Tibial nerve (tissue), 4 donors: ENCODE data around the gene DUSP21. TPM values are rescaled to one million over a fixed set of nuclear protein-coding genes. Genes with fewer than 3 reads are reported as not detected.
"Not testable (repeated sequence)": the region's sequence is repeated elsewhere in the genome, so short reads cannot be mapped to it uniquely, and the experiment has no call there.

Source experiments
- DNase-seq, 2 donors: peaks; one replicate each; pipeline ENCODE4 v3.0.0-alpha.2; 2019; ENCODE audit warnings: low spot score in 2 of 2
- H3K27ac ChIP-seq, 4 donors: fragments of 200-600 bp; sonication (generic) in 3 of 4; one replicate each; pipeline ENCODE4 v1.5.1; 2017 to 2019; ENCODE audit warnings: mild to moderate bottlenecking in 1 of 4
- H3K27me3 ChIP-seq, 2 donors: fragments of 200-600 bp; sonication (generic) in 1 of 2; one replicate each; pipeline versions ENCODE4 v1.5.1 to v1.6.0; 2017 to 2019
- H3K36me3 ChIP-seq, 3 donors: fragments of 200-600 bp; sonication (generic); one replicate each; pipeline ENCODE4 v1.5.1; 2018 to 2019
- H3K4me1 ChIP-seq, 4 donors: fragments of 200-600 bp; sonication (generic) in 3 of 4; one replicate each; pipeline ENCODE4 v1.5.1; 2017 to 2019
- H3K4me3 ChIP-seq, 4 donors: fragments of 200-600 bp; sonication (generic) in 3 of 4; one replicate each; pipeline ENCODE4 v1.5.1; 2017 to 2019; ENCODE audit warnings: mild to moderate bottlenecking in 1 of 4, moderate library complexity in 1 of 4
- H3K9me3 ChIP-seq, 4 donors: fragments of 200-600 bp; sonication (generic) in 3 of 4; one replicate each; pipeline ENCODE4 v1.5.1; 2017 to 2019
- EP300 ChIP-seq, 2 donors: sonication (generic); formaldehyde crosslinking; IDR thresholded peaks; one replicate each; pipeline ENCODE4 v1.6.1; 2017; ENCODE audit warnings: antibody characterized with exemption in 2 of 2, mild to moderate bottlenecking in 1 of 2
- POLR2A ChIP-seq, 2 donors: fragments of 450-650 bp; IDR thresholded peaks; one replicate each; pipeline ENCODE4 v1.6.1; 2017; ENCODE audit warnings: antibody characterized with exemption in 2 of 2, mild to moderate bottlenecking in 2 of 2, moderate library complexity in 2 of 2
- WGBS, 2 donors: methylation state at CpG; one replicate each; pipeline ENCODE4 v1.1.5; 2018; 5-methylcytosine and 5-hydroxymethylcytosine counted together
- total RNA-seq, 4 donors: library from RNA; depleted of rRNA; stranded (reverse); fragments of >200 nt; gene quantifications; one replicate each; pipeline ENCODE4 v1.1.0, GENCODE V29; 2016
- TF ChIP-seq, protein P1 (sequence below), 5 experiments: fragments of 200-600 bp in 3 of 5; fragments of 450-650 bp in 2 of 5; sonication (generic) in 3 of 5; IDR thresholded peaks; one replicate each; pipeline ENCODE4 v1.5.1; 2016 to 2019; ENCODE audit warnings: antibody characterized with exemption in 5 of 5, mild to moderate bottlenecking in 3 of 5, moderate library complexity in 2 of 5

DUSP21 gene
- total RNA-seq, 4 donors from 2014 or later, result not detected

DNA sequence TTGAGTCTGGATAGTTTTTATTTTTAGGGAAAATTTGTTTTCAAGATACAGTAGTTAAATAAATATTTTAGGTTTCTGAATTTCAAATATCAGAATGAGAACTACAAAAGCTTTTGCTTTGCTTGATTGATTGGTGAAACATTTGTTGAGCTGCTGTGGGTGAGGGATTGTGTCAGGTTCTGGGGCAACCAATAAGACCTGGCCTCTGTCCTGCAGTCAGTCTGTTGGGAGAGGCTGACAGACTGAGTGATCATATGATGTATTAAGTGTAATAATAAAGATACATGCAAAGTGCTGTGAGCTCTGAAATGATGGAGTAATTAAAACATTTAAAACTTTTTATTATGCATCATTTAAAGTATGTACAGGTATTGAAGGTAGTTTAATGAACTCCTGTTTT, 38.8 kb downstream of the DUSP21 start:
- Histone ChIP-seq H3K36me3 (no peaks in the 10 kb centered on the region), H3K27ac (no peak overlapping the region), H3K9me3 (no peaks in the 10 kb centered on the region), H3K4me1 (peaks cover 0 to 21% (median 0%) of the 10 kb centered on the region in 4 donors), H3K4me3 (no peak overlapping the region), H3K27me3 (no peaks in the 10 kb centered on the region)
- TF ChIP-seq POLR2A (IDR thresholded peaks at IDR 0.05) (no peak), EP300 (IDR thresholded peaks at IDR 0.05) (no peak)
- TF ChIP-seq, protein P1, sequence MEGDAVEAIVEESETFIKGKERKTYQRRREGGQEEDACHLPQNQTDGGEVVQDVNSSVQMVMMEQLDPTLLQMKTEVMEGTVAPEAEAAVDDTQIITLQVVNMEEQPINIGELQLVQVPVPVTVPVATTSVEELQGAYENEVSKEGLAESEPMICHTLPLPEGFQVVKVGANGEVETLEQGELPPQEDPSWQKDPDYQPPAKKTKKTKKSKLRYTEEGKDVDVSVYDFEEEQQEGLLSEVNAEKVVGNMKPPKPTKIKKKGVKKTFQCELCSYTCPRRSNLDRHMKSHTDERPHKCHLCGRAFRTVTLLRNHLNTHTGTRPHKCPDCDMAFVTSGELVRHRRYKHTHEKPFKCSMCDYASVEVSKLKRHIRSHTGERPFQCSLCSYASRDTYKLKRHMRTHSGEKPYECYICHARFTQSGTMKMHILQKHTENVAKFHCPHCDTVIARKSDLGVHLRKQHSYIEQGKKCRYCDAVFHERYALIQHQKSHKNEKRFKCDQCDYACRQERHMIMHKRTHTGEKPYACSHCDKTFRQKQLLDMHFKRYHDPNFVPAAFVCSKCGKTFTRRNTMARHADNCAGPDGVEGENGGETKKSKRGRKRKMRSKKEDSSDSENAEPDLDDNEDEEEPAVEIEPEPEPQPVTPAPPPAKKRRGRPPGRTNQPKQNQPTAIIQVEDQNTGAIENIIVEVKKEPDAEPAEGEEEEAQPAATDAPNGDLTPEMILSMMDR (IDR thresholded peaks at IDR 0.05), result no peak
- no peak for DNase-seq

DNA sequence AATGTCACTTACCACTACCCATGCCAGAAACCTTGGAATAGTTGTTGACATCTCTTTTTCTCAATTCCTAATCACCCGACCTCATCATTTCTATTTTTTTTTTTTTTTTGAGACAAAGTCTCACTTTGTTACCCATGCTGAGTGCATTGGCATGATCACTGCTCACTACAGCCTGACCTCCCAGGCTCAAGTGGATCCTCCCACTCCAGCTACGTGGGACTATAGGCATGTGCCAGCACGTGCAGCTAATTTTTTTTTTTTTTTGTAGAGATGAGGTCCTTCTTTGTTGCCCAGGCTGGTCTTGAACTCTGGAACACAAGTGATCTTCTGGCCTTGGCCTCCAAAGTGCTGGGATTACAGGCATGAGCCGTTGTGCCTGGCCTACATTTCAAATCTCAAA, 41.1 kb downstream of the DUSP21 start:
- no peaks in the 10 kb centered on the region for H3K9me3 ChIP-seq
- H3K27ac ChIP-seq, result no peak overlapping the region
- H3K27me3 ChIP-seq, result no peaks in the 10 kb centered on the region
- no peak overlapping the region for H3K4me3 ChIP-seq
- peaks cover 0 to 9% (median 0%) of the 10 kb centered on the region in 4 donors for H3K4me1 ChIP-seq
- DNase-seq, result no peak
- WGBS, 2 donors, result 25 to 53% methylated on average over 4 of the region's 4 CpGs
- TF ChIP-seq POLR2A (IDR thresholded peaks at IDR 0.05) (no peak), EP300 (IDR thresholded peaks at IDR 0.05) (no peak)
- TF ChIP-seq, protein P1 (IDR thresholded peaks at IDR 0.05), result no peak
- no peaks in the 10 kb centered on the region for H3K36me3 ChIP-seq

DNA sequence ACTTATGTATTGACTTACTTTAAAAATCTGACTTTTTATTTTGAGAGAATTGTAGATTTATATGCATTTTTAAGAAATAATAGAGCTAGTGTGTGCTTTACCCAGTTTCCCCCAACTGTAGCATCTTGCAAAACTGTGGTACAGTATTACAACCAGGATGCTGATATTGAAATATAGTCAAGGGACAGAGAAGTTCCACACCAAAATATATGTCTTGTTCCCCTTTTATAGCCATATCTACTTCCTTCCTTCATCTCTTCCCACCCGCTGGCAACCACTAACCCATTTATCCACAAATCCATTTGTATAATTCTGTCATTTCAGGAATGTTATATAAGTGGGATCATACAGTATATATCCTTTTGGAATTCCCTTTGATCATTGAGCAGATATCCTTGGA, 46.0 kb downstream of the DUSP21 start:
- no peak for DNase-seq
- no peak overlapping the region for H3K27ac ChIP-seq
- WGBS, 2 donors, result 73 to 77% methylated on average over 1 of the region's 1 CpG
- no peaks in the 10 kb centered on the region for H3K9me3 ChIP-seq
- H3K4me3 ChIP-seq, result no peak overlapping the region
- no peaks in the 10 kb centered on the region for H3K4me1 ChIP-seq
- no peaks in the 10 kb centered on the region for H3K36me3 ChIP-seq
- H3K27me3 ChIP-seq, result no peaks in the 10 kb centered on the region
- no peak for TF ChIP-seq POLR2A (IDR thresholded peaks at IDR 0.05)
- TF ChIP-seq, protein P1 (IDR thresholded peaks at IDR 0.05), result no peak
- TF ChIP-seq EP300 (IDR thresholded peaks at IDR 0.05), result no peak

DNA sequence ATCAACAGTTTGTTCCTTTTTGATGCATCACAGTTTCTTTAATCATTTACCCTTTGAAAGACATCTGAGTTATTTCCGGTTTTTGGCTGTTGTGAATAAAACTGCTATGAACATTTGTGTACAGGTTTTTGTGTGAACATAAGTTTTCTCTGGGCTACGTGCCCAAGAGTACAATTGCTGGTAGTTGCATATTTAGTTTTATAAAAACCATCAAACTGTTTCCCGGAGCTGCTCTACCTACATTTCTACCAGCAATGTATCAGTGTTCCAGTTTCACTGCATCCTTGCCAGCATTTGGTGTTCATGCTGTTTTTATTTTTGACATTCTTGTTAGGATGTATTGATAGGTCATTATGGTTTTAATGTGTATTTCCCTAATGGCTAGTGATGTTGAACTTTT, 46.4 kb downstream of the DUSP21 start:
- TF ChIP-seq, protein P1 (IDR thresholded peaks at IDR 0.05), result no peak
- TF ChIP-seq POLR2A (IDR thresholded peaks at IDR 0.05), result no peak
- no peaks in the 10 kb centered on the region for H3K36me3 ChIP-seq
- no peak overlapping the region for H3K27ac ChIP-seq
- no peaks in the 10 kb centered on the region for H3K9me3 ChIP-seq
- H3K27me3 ChIP-seq, result no peaks in the 10 kb centered on the region
- no peaks in the 10 kb centered on the region for H3K4me1 ChIP-seq
- DNase-seq, result no peak
- no peak overlapping the region for H3K4me3 ChIP-seq
- WGBS, 2 donors, result 65 to 74% methylated on average over 3 of the region's 3 CpGs

DNA sequence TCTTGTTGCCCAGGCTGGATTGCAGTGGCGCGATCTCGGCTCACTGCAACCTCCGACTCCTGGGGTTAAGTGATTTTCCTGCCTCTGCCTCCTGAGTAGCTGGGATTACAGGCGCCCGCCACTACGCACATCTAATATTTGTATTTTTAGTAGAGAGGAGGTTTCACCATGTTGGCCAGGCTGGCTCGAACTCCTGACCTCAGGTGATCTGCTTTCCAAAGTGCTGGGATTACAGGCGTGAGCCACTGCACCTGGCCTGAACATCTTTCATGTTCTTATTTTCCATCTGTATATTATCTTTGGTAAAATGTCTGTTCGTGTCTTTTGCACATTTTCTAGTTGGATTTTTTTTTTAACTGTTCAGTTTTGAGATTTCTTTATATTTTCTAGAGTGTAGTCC, 46.9 kb downstream of the DUSP21 start:
- not testable (repeated sequence) for H3K4me3 ChIP-seq, DNase-seq
- WGBS, 2 donors, result 98 to 100% methylated on average over 10 of the region's 10 CpGs

DNA sequence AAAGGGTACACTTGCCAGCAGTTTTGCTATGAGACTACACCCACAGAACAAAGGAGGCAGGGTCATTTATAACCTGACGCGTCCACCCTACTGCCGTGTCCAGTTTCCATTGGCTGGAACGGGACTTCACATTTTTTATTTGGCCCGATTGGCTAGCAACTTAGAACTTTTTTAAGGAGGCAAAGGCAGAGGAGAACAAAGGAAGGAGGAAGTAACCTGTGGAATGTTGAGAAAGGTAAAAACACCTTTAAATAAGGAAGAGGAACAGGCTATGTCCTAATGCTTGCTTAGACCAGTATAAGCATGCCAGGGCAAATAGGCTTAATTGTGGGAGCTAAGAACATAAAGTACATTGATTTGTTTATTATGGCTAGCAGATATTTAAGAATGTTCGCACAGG, 47.8 kb downstream of the DUSP21 start:
- TF ChIP-seq, protein P1 (IDR thresholded peaks at IDR 0.05), result no peak
- TF ChIP-seq POLR2A (IDR thresholded peaks at IDR 0.05) (no peak), EP300 (IDR thresholded peaks at IDR 0.05) (no peak)
- no peak for DNase-seq
- 93 to 95% methylated on average over 6 of the region's 6 CpGs for WGBS, 2 donors

More for the DNA sequence above, 46.9 kb downstream of the DUSP21 start:
- not testable (repeated sequence) for H3K27me3 ChIP-seq, H3K9me3 ChIP-seq, H3K27ac ChIP-seq, H3K4me1 ChIP-seq, H3K36me3 ChIP-seq

More for the DNA sequence above, 47.8 kb downstream of the DUSP21 start:
- Histone ChIP-seq H3K4me3 (no peak overlapping the region), H3K27ac (no peak overlapping the region), H3K27me3 (no peaks in the 10 kb centered on the region), H3K4me1 (no peaks in the 10 kb centered on the region), H3K36me3 (no peaks in the 10 kb centered on the region), H3K9me3 (peaks cover 0 to 7% (median 0%) of the 10 kb centered on the region in 4 donors)
